Measurements from ENCODE around the gene PSTPIP2.

The PSTPIP2 gene

DNA sequence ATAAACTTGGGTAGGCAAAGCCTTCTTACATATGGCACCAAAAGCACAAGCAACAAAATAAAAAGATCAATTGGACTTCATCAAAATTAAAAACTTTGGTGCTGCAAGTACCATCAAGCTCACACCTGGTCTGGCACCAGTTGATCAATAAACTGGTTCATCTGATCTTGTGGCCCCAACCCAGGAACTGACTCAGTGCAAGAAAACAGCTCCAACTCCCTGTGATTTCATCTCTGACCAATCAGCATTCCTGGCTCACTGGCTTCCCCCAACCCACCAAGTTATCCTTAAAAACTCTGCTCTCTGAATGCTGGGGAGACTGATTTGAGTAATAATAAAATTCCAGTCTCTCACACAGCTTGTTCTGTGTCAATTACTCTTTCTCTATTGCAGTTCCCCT lies 113.3 kb downstream of the PSTPIP2 start:
- TF ChIP-seq, protein P1, sequence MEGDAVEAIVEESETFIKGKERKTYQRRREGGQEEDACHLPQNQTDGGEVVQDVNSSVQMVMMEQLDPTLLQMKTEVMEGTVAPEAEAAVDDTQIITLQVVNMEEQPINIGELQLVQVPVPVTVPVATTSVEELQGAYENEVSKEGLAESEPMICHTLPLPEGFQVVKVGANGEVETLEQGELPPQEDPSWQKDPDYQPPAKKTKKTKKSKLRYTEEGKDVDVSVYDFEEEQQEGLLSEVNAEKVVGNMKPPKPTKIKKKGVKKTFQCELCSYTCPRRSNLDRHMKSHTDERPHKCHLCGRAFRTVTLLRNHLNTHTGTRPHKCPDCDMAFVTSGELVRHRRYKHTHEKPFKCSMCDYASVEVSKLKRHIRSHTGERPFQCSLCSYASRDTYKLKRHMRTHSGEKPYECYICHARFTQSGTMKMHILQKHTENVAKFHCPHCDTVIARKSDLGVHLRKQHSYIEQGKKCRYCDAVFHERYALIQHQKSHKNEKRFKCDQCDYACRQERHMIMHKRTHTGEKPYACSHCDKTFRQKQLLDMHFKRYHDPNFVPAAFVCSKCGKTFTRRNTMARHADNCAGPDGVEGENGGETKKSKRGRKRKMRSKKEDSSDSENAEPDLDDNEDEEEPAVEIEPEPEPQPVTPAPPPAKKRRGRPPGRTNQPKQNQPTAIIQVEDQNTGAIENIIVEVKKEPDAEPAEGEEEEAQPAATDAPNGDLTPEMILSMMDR (IDR thresholded peaks at IDR 0.05; ENCODE audit: insufficient read depth, low read length, poor library complexity, severe bottlenecking), result no peak
- Histone ChIP-seq H3K4me3 (replicated peaks; ENCODE audit: low read depth, low read length) (no peak overlapping the region), H3K27me3 (replicated peaks; ENCODE audit: control insufficient read depth, insufficient read depth, low read length) (no peaks in the 10 kb centered on the region), H3K36me3 (ENCODE audit: control insufficient read depth, insufficient read depth, low read length) (peaks cover 8% of the 10 kb centered on the region)
- DNase-seq (ENCODE audit: extremely low read depth, insufficient read length), result no peak

DNA sequence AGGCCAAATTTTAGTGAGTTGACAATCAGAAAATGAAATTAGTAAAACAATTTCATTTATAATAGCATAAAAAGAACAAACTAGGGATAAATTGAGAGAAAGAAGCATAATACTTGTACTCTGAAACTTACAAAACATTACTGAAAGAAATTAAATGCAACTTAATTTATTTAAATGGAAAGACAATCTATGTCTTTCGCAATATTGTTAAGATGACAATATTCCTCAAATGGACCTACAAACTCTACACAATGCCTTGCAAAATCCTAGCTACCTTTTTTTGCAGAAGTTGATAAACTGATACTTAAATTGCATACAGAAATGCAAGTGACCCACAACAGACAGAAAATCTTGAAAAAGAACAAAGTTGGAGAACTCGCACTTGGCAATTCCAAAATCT lies 114.0 kb downstream of the PSTPIP2 start:
- no peak overlapping the region for H3K4me3 ChIP-seq (replicated peaks; ENCODE audit: low read depth, low read length)
- DNase-seq (ENCODE audit: extremely low read depth, insufficient read length), result no peak
- no peaks in the 10 kb centered on the region for H3K27me3 ChIP-seq (replicated peaks; ENCODE audit: control insufficient read depth, insufficient read depth, low read length)
- TF ChIP-seq, protein P1 (IDR thresholded peaks at IDR 0.05; ENCODE audit: insufficient read depth, low read length, poor library complexity, severe bottlenecking), result no peak
- peaks cover 10% of the 10 kb centered on the region for H3K36me3 ChIP-seq (ENCODE audit: control insufficient read depth, insufficient read depth, low read length)

DNA sequence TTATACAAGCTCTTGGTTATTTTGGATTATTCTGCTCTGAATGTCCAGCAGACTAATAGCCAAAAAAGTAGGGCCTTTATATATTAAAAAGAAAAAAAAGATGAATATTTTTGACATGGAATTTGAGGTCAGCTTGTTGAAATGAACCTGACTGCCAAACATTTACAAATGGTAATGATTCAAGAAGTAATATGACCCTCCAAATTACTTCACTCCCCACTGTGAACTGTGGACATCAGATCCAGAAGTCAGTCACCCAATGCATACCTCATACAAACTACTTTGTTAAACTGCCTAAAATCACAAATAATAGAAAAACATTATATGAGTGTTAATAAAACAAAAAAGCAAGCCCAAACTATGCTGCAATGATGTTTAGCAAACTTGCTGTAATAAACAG lies 115.0 kb downstream of the PSTPIP2 start:
- TF ChIP-seq, protein P1 (IDR thresholded peaks at IDR 0.05; ENCODE audit: insufficient read depth, low read length, poor library complexity, severe bottlenecking), result no peak
- no peak for DNase-seq (ENCODE audit: extremely low read depth, insufficient read length)
- no peaks in the 10 kb centered on the region for H3K27me3 ChIP-seq (replicated peaks; ENCODE audit: control insufficient read depth, insufficient read depth, low read length)
- peaks cover 10% of the 10 kb centered on the region for H3K36me3 ChIP-seq (ENCODE audit: control insufficient read depth, insufficient read depth, low read length)
- no peak overlapping the region for H3K4me3 ChIP-seq (replicated peaks; ENCODE audit: low read depth, low read length)

DNA sequence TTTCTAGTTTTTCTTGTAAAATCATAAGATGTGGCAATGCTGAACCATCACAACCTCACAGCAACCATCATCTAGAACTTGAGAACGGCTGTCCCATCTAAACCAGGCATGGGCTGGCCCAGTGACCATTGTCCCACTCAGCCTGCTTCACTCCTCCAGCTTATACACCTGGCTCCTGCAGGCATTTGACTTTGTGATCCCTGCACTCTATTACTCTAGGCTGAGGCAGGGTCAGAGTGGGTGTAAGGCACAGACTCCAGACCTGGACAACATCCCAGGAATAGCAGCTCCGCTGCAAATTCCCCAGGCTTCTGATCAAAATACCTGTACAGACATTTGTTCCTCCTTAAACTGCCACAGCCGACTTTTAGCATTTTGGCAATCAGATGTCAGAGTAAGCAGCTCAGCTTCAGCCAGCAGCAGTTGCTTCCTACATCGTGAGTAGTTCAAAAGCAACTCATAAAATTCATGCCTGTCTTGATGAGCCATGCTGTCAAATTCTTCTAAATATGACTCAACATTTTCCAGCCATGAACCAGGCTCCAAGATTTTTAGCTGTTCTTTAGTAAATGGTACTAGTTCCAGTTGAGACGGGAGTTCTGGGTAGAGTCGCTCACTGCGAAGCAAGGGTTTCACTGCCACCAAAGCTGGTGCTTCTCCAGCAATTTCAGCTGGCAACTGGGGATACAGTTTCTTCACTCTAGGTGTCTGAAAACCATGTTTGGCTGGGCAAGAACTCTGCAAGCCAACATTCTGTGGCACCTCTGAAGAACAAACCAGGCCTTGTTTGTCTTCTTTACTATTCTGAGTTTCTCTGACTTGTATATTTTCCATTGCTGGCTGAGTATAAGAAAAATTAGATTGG lies 117.8 kb downstream of the PSTPIP2 start:
- Histone ChIP-seq H3K27me3 (replicated peaks; ENCODE audit: control insufficient read depth, insufficient read depth, low read length) (no peaks in the 10 kb centered on the region), H3K4me3 (replicated peaks; ENCODE audit: low read depth, low read length) (no peak overlapping the region), H3K36me3 (ENCODE audit: control insufficient read depth, insufficient read depth, low read length) (peaks cover 10% of the 10 kb centered on the region)
- DNase-seq (ENCODE audit: extremely low read depth, insufficient read length), result no peak
- TF ChIP-seq, protein P1 (IDR thresholded peaks at IDR 0.05; ENCODE audit: insufficient read depth, low read length, poor library complexity, severe bottlenecking), result no peak

DNA sequence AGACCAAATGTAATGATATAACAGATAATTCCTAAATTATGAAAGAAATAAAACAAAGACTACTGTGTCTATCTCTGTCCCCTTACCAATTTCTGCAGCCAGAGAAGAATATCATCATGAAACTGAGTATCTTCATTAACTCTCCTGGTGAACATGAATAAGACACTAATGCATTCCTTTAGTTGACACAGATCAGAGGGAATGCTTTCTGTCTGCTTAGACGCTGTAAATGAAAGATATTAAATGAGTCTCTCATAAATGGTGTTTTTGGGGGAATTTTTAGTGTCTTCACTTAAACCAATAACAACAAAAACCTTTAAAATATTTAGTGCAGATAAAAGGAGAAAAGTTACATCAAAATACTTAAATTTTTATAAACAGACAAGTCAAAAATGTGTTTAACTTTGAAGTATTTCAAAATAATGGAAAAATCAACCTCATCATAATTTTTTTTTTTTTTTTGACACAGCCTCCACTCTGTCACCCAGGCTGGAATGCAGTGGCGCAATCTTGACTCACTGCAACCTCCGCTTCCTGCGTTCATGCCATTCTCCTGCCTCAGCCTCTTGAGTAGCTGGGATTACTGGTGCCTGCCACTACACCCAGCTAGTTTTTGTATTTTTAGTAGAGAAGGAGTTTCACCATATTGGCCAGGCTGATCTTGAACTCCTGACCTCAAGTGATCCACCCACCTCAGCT lies 120.9 kb downstream of the PSTPIP2 start:
- H3K27me3 ChIP-seq (replicated peaks; ENCODE audit: control insufficient read depth, insufficient read depth, low read length), result no peaks in the 10 kb centered on the region
- no peak for DNase-seq (ENCODE audit: extremely low read depth, insufficient read length)
- no peak overlapping the region for H3K4me3 ChIP-seq (replicated peaks; ENCODE audit: low read depth, low read length)
- peaks cover 10% of the 10 kb centered on the region for H3K36me3 ChIP-seq (ENCODE audit: control insufficient read depth, insufficient read depth, low read length)
- TF ChIP-seq, protein P1 (IDR thresholded peaks at IDR 0.05; ENCODE audit: insufficient read depth, low read length, poor library complexity, severe bottlenecking), result no peak

Data from GM06990 (cell line).